ENCODE data around the gene CYFIP2. TPM values are rescaled to one million over a fixed set of nuclear protein-coding genes. Genes with fewer than 3 reads are reported as not detected.

The CYFIP2 gene
- total RNA-seq, 4 donors from 2014 or later: 11.3 to 51.5 (median 13.6) TPM

- no peaks in the 10 kb centered on the region for H3K36me3 ChIP-seq
- H3K4me1 ChIP-seq: no peaks in the 10 kb centered on the region
- no peak for DNase-seq
- H3K9me3 ChIP-seq: no peaks in the 10 kb centered on the region
- intact Hi-C loops (cut with DNase I; ENCODE audit: low total_unique reads): no loop called here
- no peak for TF ChIP-seq CTCF (IDR thresholded peaks at IDR 0.05)
- no peak for TF ChIP-seq POLR2A (IDR thresholded peaks at IDR 0.05)
- no peak overlapping the region for H3K4me3 ChIP-seq
- no peak overlapping the region for H3K27ac ChIP-seq
- H3K27me3 ChIP-seq: no peaks in the 10 kb centered on the region
Observed at GRCh38 chr5:157282150-157282549, 16.2 kb downstream of the CYFIP2 start.

GRCh38 chr5:157283434-157283833 lies 17.5 kb downstream of the CYFIP2 start:
- Histone ChIP-seq H3K9me3 (no peaks in the 10 kb centered on the region), H3K27ac (no peak overlapping the region), H3K27me3 (no peaks in the 10 kb centered on the region), H3K4me3 (no peak overlapping the region), H3K36me3 (no peaks in the 10 kb centered on the region), H3K4me1 (no peaks in the 10 kb centered on the region)
- TF ChIP-seq CTCF (IDR thresholded peaks at IDR 0.05) (no peak), POLR2A (IDR thresholded peaks at IDR 0.05) (no peak)
- intact Hi-C loops (cut with DNase I; ENCODE audit: low total_unique reads): no loop called here
- DNase-seq: no peak

- Histone ChIP-seq H3K36me3 (no peaks in the 10 kb centered on the region), H3K27me3 (no peaks in the 10 kb centered on the region), H3K9me3 (no peaks in the 10 kb centered on the region), H3K4me3 (no peak overlapping the region), H3K4me1 (no peaks in the 10 kb centered on the region), H3K27ac (no peak overlapping the region)
- no peak for TF ChIP-seq POLR2A (IDR thresholded peaks at IDR 0.05)
- no peak for TF ChIP-seq CTCF (IDR thresholded peaks at IDR 0.05)
- intact Hi-C loops (cut with DNase I; ENCODE audit: low total_unique reads): no loop called here
- no peak for DNase-seq
Observed at GRCh38 chr5:157284458-157285212, 18.7 kb downstream of the CYFIP2 start.

GRCh38 chr5:157285310-157286035 lies 19.6 kb downstream of the CYFIP2 start:
- no peak for TF ChIP-seq POLR2A (IDR thresholded peaks at IDR 0.05)
- no peak for TF ChIP-seq CTCF (IDR thresholded peaks at IDR 0.05)
- intact Hi-C loops (cut with DNase I; ENCODE audit: low total_unique reads): no loop called here

GRCh38 chr5:157286761-157287211 lies 20.9 kb downstream of the CYFIP2 start:
- Histone ChIP-seq H3K4me3 (no peak overlapping the region), H3K4me1 (no peaks in the 10 kb centered on the region), H3K27ac (no peak overlapping the region), H3K9me3 (no peaks in the 10 kb centered on the region), H3K27me3 (no peaks in the 10 kb centered on the region), H3K36me3 (no peaks in the 10 kb centered on the region)
- TF ChIP-seq CTCF (IDR thresholded peaks at IDR 0.05) (no peak), POLR2A (IDR thresholded peaks at IDR 0.05) (no peak)
- intact Hi-C loops (cut with DNase I; ENCODE audit: low total_unique reads): no loop called here
- DNase-seq: no peak

More at GRCh38 chr5:157285310-157286035, 19.6 kb downstream of the CYFIP2 start:
- no peak for DNase-seq
- Histone ChIP-seq H3K36me3 (no peaks in the 10 kb centered on the region), H3K4me1 (no peaks in the 10 kb centered on the region), H3K9me3 (no peaks in the 10 kb centered on the region), H3K4me3 (no peak overlapping the region), H3K27ac (no peak overlapping the region), H3K27me3 (no peaks in the 10 kb centered on the region)

Measured in uterus (tissue), 4 donors.